MM.1S (cell line): ENCODE measurements around the gene TESK2.

Source experiments
- CTCF ChIP-seq: fragments of 300-600 bp; sonication (generic); IDR thresholded peaks from 2 replicates; pipeline ENCODE4 v1.5.1; 2016; ENCODE audit warnings: antibody characterized with exemption, low read length, mixed read lengths
- EZH2 ChIP-seq: fragments of 300-600 bp; sonication (generic); optimal IDR thresholded peaks from 2 replicates; pipeline ENCODE3; 2017; ENCODE audit warnings: low read depth, mild to moderate bottlenecking, antibody characterized with exemption, low read length, mixed read lengths
- EZH2phosphoT487 ChIP-seq: fragments of 300-600 bp; sonication (generic); IDR thresholded peaks from 2 replicates; pipeline ENCODE4 v1.6.1; 2018; ENCODE audit warnings: antibody characterized with exemption, low read length

GRCh38 chr1:45414746-45415145 lies 76.2 kb downstream of the TESK2 start:
- TF ChIP-seq CTCF (no peak), EZH2 (no peak), EZH2phosphoT487 (no peak)
